A549 treated with DMSO at 1 μM for 4 hours (cell line): ENCODE results near the gene MUSK. TPM values are rescaled to one million over a fixed set of nuclear protein-coding genes. Genes with fewer than 3 reads are reported as not detected.

ENCODE experiments used
- total RNA-seq: library from RNA; stranded (reverse); fragments of 200-300 nt; extraction: Qiagen RNA extraction; gene quantifications from 5 replicates; pipeline ENCODE4 v1.2.3, GENCODE V29; 2022; ENCODE audit warnings: low read depth

The MUSK gene
- not detected in 5 replicates for total RNA-seq

DNA sequence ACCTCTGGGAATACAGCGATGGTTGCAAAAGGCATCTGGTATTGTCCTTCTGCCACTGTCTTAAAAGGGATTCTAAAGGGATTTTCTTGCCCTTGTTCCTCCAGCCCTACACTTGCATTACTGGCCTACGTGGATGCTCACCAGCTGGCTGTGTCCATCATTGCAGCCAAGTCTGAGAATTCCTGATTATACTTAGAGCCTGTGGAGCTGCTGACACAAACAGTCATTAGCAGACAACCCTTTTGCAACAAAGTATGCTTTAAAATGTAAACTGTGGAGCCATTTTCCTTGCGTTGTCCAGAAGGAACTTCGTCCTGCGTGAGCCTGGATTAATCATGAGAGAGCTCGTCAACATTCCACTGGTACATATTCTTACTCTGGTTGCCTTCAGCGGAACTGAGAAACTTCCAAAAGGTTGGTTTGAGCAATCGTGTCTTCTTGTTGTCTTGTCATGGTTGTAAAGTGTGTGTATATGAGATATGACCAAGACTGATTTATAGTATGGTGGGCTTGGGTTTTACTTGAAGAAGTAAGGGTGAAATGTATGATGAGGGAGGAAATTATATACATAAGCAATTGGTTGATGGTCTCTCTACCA, at the start of gene MUSK:
TSS of gene MUSK (plus strand) at position 222 of the 598 bp plus-strand sequence. CDS start at position 336, 114 bp downstream.

Other genes starting within 250 kb of the MUSK start
- 1.4 to 1.9 TPM (median 1.8 TPM) in 5 replicates for gene SVEP1, start 89.0 kb upstream of the MUSK start, total RNA-seq